ENCODE measurements around the gene IBTK.
"Not testable (repeated sequence)": the region's sequence is repeated elsewhere in the genome, so short reads cannot be mapped to it uniquely, and the experiment has no call there.

IBTK gene

GRCh38 chr6:82245376-82245775 lies 2.2 kb downstream of the IBTK start:
- no peak for DNase-seq

DNA sequence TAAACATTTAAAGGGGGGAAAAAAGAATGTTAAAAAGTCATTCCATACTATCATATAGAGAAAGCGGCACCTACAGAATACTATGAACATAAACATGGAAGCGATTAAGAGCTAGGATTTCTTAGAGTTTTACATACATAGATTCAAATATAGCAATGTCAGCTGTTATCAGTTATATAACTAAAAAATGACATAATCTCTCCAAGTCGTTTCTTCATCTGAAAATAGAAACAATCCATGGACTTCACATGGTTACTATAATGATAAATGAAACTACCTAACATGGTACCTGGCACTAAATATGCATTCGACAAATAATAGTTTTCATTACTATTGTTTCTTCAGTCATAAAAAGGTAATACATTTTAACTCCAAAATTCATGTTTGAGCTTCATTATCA lies 3.7 kb downstream of the IBTK start:
- DNase-seq: no peak

- DNase-seq: no peak
Measured at GRCh38 chr6:82240186-82240585, 7.4 kb downstream of the IBTK start.

- no peak for DNase-seq
Measured at GRCh38 chr6:82239597-82239996, 7.9 kb downstream of the IBTK start.

GRCh38 chr6:82237013-82237412 lies 10.5 kb downstream of the IBTK start:
- DNase-seq: no peak

GRCh38 chr6:82227770-82228169 lies 19.8 kb downstream of the IBTK start:
- DNase-seq: no peak

DNA sequence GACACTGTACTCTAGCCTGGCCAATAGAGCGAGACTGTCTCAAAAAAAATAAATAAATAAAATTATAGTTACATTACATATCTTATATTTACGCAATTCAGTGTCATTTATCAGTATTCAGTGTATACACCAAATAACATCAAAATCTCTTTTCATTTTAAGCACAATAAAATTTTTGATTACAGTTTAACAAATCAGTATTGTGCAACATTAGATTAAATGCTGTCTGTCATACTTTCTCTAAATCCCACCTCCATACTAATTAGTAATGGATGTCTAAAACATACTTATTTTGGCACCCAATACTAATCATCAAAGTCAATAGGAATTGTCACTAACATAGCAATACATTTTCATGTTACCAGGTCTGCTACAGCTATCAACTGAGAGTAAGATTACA lies 27.4 kb downstream of the IBTK start:
- no peak for DNase-seq

GRCh38 chr6:82217018-82217586 lies 30.4 kb downstream of the IBTK start:
- DNase-seq: no peak

DNA sequence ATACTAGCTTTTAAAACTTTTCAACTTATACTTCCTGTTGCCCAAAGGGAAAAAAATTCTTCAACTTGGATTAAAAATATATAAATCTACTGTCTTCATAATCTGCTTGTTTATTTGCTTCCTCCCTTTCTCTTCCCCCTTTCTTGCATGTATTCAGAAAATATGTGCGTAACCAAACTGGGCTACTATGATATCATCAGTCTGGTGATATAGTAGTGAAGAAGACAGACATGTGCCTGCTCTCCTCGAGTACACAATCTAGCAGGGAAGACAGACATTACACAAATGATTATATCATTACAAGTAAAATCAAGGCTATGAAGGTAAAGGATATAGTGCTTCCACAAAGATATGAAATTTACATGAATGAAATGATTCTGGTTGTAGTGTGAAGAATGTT lies 31.0 kb downstream of the IBTK start:
- no peak for DNase-seq

DNA sequence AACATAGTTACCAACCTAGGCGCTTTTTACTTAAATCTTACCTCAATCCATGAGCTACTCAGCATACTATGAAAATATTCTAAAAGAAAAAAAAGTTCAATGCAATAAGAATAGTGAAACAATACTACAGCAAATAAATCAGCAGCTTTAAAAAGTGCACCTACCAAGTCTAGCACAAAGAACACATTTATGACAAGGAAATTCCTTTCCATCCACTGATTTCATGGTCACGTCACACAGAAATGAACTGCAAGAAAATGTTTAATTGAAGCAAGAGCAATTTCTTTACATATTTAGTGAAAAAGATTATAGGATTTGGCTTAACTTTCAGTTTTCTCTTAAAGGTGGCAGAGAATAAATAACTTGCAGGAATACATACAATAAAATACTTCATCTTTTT lies 36.2 kb downstream of the IBTK start:
- no peak for DNase-seq

DNA sequence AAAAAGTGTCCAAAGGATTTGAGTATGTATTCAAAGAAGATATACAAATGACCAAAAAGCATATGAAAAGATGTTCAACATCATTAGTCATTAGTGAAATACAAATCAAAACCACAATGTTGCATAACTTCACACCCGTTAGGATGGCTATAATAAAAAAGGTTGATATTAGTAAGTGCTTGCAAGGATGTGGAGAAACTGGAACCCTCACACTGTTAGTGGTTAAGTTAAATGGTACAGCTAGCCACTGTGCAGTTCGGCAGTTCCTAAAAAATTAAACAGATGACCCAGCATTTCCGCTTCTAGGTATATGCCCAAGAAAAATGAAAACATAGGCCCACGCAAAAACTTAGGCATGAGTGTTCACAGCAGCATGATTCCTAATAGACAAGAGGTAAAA lies 38.6 kb downstream of the IBTK start:
- DNase-seq: no peak

- no peak for DNase-seq
Measured at GRCh38 chr6:82205930-82206392, 41.6 kb downstream of the IBTK start.

- DNase-seq: no peak
Measured at GRCh38 chr6:82204020-82204419, 43.5 kb downstream of the IBTK start.

DNA sequence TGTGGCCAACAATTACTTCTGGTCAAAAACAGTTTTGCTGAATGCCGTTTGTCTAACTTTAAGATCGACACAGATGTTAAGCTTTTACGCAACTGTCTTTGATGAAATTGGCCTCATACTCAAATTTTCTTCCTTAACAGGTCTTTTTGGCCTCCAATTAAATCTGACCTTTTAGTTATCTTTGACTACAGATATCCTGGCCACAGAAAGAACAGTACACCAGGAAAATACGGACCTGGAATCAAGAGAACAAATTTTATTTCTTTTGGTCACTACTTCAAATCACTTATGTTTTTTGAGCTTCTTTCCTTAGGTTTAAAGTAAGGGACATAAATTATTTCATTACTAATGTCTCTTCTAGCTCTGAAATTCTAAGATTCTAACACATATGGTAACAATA lies 49.8 kb downstream of the IBTK start:
- DNase-seq: no peak

DNA sequence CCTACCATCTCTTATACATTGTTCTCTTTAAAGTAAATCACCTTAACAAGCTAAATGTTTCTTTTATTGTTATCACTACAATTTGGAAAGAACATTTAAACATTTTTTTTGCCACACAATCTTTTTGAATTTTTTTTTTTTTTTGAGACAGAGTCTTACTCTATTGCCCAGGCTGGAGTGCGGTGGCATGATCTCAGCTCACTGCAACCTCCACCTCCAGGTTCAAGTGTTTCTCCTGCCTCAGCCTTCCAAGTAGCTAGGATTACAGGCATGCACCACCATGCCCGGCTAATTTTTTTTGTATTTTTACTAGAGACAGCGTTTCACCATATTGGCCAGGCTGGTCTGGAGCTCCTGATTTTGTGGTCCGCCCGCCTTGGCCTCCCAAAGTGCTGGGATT lies 50.3 kb downstream of the IBTK start:
- not testable (repeated sequence) for DNase-seq

DNA sequence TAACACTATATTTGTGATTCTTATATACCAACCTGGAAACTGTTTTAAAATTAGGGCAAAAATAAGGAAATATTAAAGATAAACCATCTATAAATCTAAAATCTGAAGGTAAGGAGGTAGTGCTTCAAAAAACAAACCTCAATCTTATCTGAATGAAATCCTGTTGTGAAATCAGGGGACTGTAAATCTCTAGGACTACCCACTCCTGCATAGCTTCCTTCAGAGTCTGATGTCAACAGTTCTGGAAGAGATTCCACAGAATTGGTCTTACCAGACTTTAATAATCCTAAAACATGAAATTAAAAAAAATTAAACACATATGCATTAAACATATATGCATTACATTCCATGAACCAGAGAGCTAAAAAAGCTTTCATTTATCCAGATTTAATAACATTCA lies 51.4 kb downstream of the IBTK start:
- DNase-seq: no peak

- DNase-seq: no peak
Measured at GRCh38 chr6:82195619-82196018, 51.9 kb downstream of the IBTK start.

GRCh38 chr6:82185948-82186535 lies 61.5 kb downstream of the IBTK start:
- no peak for DNase-seq

DNA sequence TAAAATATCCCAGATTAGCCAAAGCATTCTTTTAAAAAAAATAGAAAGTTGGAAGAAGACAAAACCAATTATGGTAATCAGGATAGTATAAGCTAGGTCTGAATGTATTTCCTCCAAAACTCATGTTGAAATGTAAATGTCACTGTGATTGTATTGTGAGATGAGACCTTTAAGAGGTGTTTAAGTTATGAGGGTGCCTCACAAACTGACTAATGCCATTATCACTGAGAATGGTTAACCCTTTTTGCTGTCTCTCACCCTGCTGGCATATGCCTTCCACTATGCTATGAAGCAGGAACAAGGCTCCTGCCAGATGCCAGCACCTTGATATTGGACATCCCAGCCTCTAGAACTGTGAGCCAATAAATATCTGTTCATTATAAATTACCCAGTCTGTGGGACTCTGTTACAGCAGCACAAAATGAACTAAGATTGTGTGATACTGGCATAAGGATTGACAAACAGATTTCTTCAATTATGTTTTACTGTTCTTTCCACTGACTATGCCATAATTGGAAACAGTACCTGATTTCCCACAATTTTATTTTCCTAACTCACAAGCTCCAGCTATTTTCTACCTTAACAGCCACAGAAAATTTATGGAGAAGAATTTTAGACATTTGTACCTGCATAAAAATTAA lies 63.8 kb downstream of the IBTK start:
- no peak for DNase-seq

DNA sequence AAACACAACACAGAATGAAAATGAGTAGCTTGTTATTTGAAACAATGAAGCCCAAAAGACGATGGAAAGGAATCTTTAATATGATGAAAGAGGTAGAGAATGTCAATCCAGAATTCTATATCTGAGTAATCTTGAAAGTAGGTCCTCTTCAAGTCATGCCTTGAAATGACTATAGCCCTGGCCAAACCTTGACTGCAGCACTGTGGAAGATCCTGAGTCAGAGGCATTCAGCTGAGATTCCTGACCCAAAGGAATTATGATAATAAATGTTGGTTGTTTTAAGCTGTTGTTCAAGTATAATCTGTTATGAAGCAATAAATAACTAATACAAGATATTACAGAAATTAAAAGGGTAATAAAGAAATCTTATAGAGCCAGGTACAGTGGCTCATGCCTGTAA lies 64.8 kb downstream of the IBTK start:
- no peak for DNase-seq

GRCh38 chr6:82179415-82179814 lies 68.1 kb downstream of the IBTK start:
- no peak for DNase-seq

GRCh38 chr6:82178759-82179112 lies 68.8 kb downstream of the IBTK start:
- DNase-seq: no peak

- DNase-seq: no peak
Measured at GRCh38 chr6:82178077-82178758, 69.3 kb downstream of the IBTK start.

DNA sequence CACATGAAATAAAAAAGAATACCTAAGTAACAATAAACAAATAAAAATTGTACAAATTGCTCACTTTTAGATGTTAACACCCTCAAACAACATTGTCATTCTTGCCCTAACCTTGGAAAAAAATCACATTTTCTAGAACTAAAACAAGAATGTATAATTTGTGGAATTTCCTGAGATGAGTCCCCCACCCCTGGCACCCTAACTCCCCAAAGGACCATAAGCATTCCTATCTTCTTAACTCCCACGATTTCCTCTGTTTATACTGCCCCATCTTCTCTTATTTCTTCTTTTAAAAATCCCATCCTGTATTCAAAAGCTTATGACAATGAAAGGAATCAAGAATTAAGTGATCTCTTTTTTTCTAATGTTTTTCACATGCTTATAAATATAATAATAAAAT lies 70.9 kb downstream of the IBTK start:
- no peak for DNase-seq

Data from CD4-positive, alpha-beta T cell treated with Interleukin-10 for 1 hour (primary cell).